WERI-Rb-1 (cell line): ENCODE measurements around the gene TSSK3.

Source experiments
- DNase-seq: peaks from one replicate; pipeline ENCODE4 v3.0.0-alpha.2; 2020
- H3K27ac ChIP-seq: fragments of 250-450 bp; sonication (Bioruptor Pico); 2 replicates; pipeline ENCODE4 v1.5.1; 2020; ENCODE audit warnings: mild to moderate bottlenecking, moderate library complexity
- H3K27me3 ChIP-seq: fragments of 250-450 bp; sonication (Bioruptor Pico); 2 replicates; pipeline ENCODE4 v1.5.1; 2021; ENCODE audit warnings: mild to moderate bottlenecking, low read depth, moderate library complexity; ENCODE audit not compliant: insufficient read depth, severe bottlenecking
- H3K36me3 ChIP-seq: fragments of 250-450 bp; sonication (Bioruptor Pico); 2 replicates; pipeline ENCODE4 v1.5.1; 2020; ENCODE audit warnings: mild to moderate bottlenecking, moderate library complexity
- H3K4me3 ChIP-seq: 2 replicates; pipeline ENCODE4 v1.5.1; 2011; ENCODE audit warnings: low read depth, mild to moderate bottlenecking, control low read depth, low read length
- H3K9me3 ChIP-seq: fragments of 250-450 bp; sonication (Bioruptor Pico); 2 replicates; pipeline ENCODE4 v1.5.1; 2021; ENCODE audit warnings: mild to moderate bottlenecking, moderate library complexity; ENCODE audit not compliant: severe bottlenecking
- CTCF ChIP-seq: IDR thresholded peaks from 2 replicates; pipeline ENCODE4 v1.5.1; 2011; ENCODE audit warnings: low read depth, mild to moderate bottlenecking, control low read depth, inconsistent platforms, low read length

The TSSK3 gene

GRCh38 chr1:32341971-32342370, 20.4 kb upstream of the TSSK3 start:
- H3K27me3 ChIP-seq = no peaks in the 10 kb centered on the region
- no peaks in the 10 kb centered on the region for H3K36me3 ChIP-seq
- H3K4me3 ChIP-seq = no peak overlapping the region
- H3K9me3 ChIP-seq = no peaks in the 10 kb centered on the region
- no peak for DNase-seq
- TF ChIP-seq CTCF = no peak
- H3K27ac ChIP-seq = no peak overlapping the region

GRCh38 chr1:32342704-32343103, 19.6 kb upstream of the TSSK3 start:
- no peaks in the 10 kb centered on the region for H3K27me3 ChIP-seq
- H3K36me3 ChIP-seq = no peaks in the 10 kb centered on the region
- no peak overlapping the region for H3K4me3 ChIP-seq
- no peak for TF ChIP-seq CTCF
- DNase-seq = no peak
- no peaks in the 10 kb centered on the region for H3K9me3 ChIP-seq
- no peak overlapping the region for H3K27ac ChIP-seq

GRCh38 chr1:32345289-32345827, 17.0 kb upstream of the TSSK3 start:
- H3K27ac ChIP-seq = no peak overlapping the region
- no peak overlapping the region for H3K4me3 ChIP-seq
- DNase-seq = no peak

GRCh38 chr1:32346532-32347157, 15.7 kb upstream of the TSSK3 start:
- Histone ChIP-seq H3K36me3 (no peaks in the 10 kb centered on the region), H3K9me3 (peaks cover 6% of the 10 kb centered on the region), H3K4me3 (no peak overlapping the region), H3K27me3 (no peaks in the 10 kb centered on the region), H3K27ac (no peak overlapping the region)
- no peak for DNase-seq
- TF ChIP-seq CTCF = no peak

More at GRCh38 chr1:32345289-32345827, 17.0 kb upstream of the TSSK3 start:
- no peak for TF ChIP-seq CTCF
- H3K36me3 ChIP-seq = no peaks in the 10 kb centered on the region
- H3K9me3 ChIP-seq = peaks cover under 1% of the 10 kb centered on the region
- no peaks in the 10 kb centered on the region for H3K27me3 ChIP-seq

- TF ChIP-seq CTCF = no peak
- DNase-seq = no peak
- H3K27ac ChIP-seq = no peak overlapping the region
Measured at GRCh38 chr1:32349211-32349708, 13.1 kb upstream of the TSSK3 start.

More at GRCh38 chr1:32349211-32349708, 13.1 kb upstream of the TSSK3 start:
- no peak overlapping the region for H3K4me3 ChIP-seq
- peaks cover 6% of the 10 kb centered on the region for H3K9me3 ChIP-seq
- H3K27me3 ChIP-seq = no peaks in the 10 kb centered on the region
- no peaks in the 10 kb centered on the region for H3K36me3 ChIP-seq
